CD14-positive monocyte (primary cell): ENCODE results near the gene RAB4B. TPM values are rescaled to one million over a fixed set of nuclear protein-coding genes. Genes with fewer than 3 reads are reported as not detected.
"Not testable (repeated sequence)": the region's sequence is repeated elsewhere in the genome, so short reads cannot be mapped to it uniquely, and the experiment has no call there.

Experiments
- DNase-seq, 3 donors: peaks; one replicate each; pipeline ENCODE4 v3.0.0-alpha.2; 2011 to 2022
- H2AFZ ChIP-seq: 2 replicates; pipeline ENCODE4 v1.6.0; 2012; ENCODE audit warnings: mild to moderate bottlenecking, low read depth, low read length, inconsistent platforms; ENCODE audit not compliant: insufficient read depth, poor library complexity, severe bottlenecking
- H3K27ac ChIP-seq, 2 donors: 1 replicate in 1 of 2; 2 replicates in 1 of 2; pipeline ENCODE4 v1.5.1; 2012 to 2013; ENCODE audit warnings: low read length in 2 of 2, control low read depth in 1 of 2, inconsistent platforms in 1 of 2, low read depth in 1 of 2, mild to moderate bottlenecking in 1 of 2
- H3K27me3 ChIP-seq, 2 donors: one replicate each; pipeline versions ENCODE4 v1.6.0 to v1.6.1; 2011 to 2013; ENCODE audit warnings: low read length in 2 of 2; ENCODE audit not compliant: control insufficient read depth in 2 of 2, insufficient read depth in 2 of 2
- H3K36me3 ChIP-seq, 2 donors: replicated peaks in 1 of 2; 1 replicate in 1 of 2; 2 replicates in 1 of 2; pipeline versions ENCODE4 v1.5.1 to v1.6.1; 2012 to 2013; ENCODE audit warnings: low read length in 2 of 2, control low read depth in 1 of 2, inconsistent platforms in 1 of 2, mild to moderate bottlenecking in 1 of 2; ENCODE audit not compliant: insufficient read depth in 2 of 2, control insufficient read depth in 1 of 2
- H3K4me1 ChIP-seq, 2 donors: 1 replicate in 1 of 2; 2 replicates in 1 of 2; pipeline versions ENCODE4 v1.5.1 to v1.6.1; 2012 to 2013; ENCODE audit warnings: low read length in 2 of 2, control low read depth in 1 of 2, inconsistent platforms in 1 of 2, mild to moderate bottlenecking in 1 of 2, moderate library complexity in 1 of 2; ENCODE audit not compliant: insufficient read depth in 2 of 2, control insufficient read depth in 1 of 2
- H3K4me2 ChIP-seq: replicated peaks from 2 replicates; pipeline ENCODE3; 2012; ENCODE audit warnings: low read length, moderate library complexity, mild to moderate bottlenecking; ENCODE audit not compliant: poor library complexity, severe bottlenecking; ENCODE audit errors: extremely low read depth
- H3K4me3 ChIP-seq, 3 experiments: fragments of 200-600 bp in 1 of 3; sonication (generic) in 1 of 3; replicated peaks in 1 of 3; 1 replicate in 2 of 3; 2 replicates in 1 of 3; pipeline ENCODE4 v1.5.1; 2011 to 2013; ENCODE audit warnings: low read length in 3 of 3, mild to moderate bottlenecking in 3 of 3, control low read depth in 2 of 3, low read depth in 2 of 3, inconsistent platforms in 1 of 3, moderate library complexity in 1 of 3
- H3K79me2 ChIP-seq: 2 replicates; pipeline ENCODE4 v1.6.0; 2012; ENCODE audit warnings: mild to moderate bottlenecking, control low read depth, inconsistent platforms, low read length, moderate library complexity; ENCODE audit not compliant: insufficient read depth
- H3K9ac ChIP-seq: 2 replicates; pipeline ENCODE4 v1.6.0; 2017; ENCODE audit warnings: low read length, mild to moderate bottlenecking; ENCODE audit not compliant: insufficient read depth, poor library complexity, severe bottlenecking
- H3K9me3 ChIP-seq, 2 donors: replicated peaks in 1 of 2; 1 replicate in 1 of 2; 2 replicates in 1 of 2; pipeline versions ENCODE4 v1.5.1 to v1.6.1; 2012 to 2013; ENCODE audit warnings: low read length in 2 of 2, control low read depth in 1 of 2; ENCODE audit not compliant: control insufficient read depth in 1 of 2, insufficient read depth in 1 of 2
- H4K20me1 ChIP-seq: 2 replicates; pipeline ENCODE4 v1.6.0; 2012; ENCODE audit warnings: mild to moderate bottlenecking, low read length, control low read depth, moderate library complexity; ENCODE audit not compliant: insufficient read depth
- H3K27ac Mint-ChIP-seq, 7 donors: one replicate each; pipeline ENCODE4 v1.8.0; 2020; ENCODE audit warnings: mild to moderate bottlenecking in 7 of 7, mixed read lengths in 7 of 7, moderate library complexity in 6 of 7, inconsistent platforms in 2 of 7
- H3K27me3 Mint-ChIP-seq, 3 donors: one replicate each; pipeline ENCODE4 v1.8.0; 2021 to 2022; ENCODE audit warnings: low read depth in 3 of 3, mild to moderate bottlenecking in 3 of 3, mixed read lengths in 3 of 3, moderate library complexity in 3 of 3, inconsistent platforms in 1 of 3
- H3K36me3 Mint-ChIP-seq, 2 donors: one replicate each; pipeline ENCODE4 v1.8.0; 2020; ENCODE audit warnings: mixed read lengths in 2 of 2, inconsistent platforms in 1 of 2, mild to moderate bottlenecking in 1 of 2
- H3K4me1 Mint-ChIP-seq: one replicate; pipeline ENCODE4 v1.8.0; 2020; ENCODE audit warnings: mild to moderate bottlenecking, mixed read lengths
- H3K4me3 Mint-ChIP-seq, 2 donors: one replicate each; pipeline ENCODE4 v1.8.0; 2020; ENCODE audit warnings: mild to moderate bottlenecking in 2 of 2, mixed read lengths in 2 of 2, moderate library complexity in 1 of 2
- H3K9me3 Mint-ChIP-seq, 7 donors: one replicate each; pipeline ENCODE4 v1.8.0; 2020 to 2022; ENCODE audit warnings: mixed read lengths in 7 of 7, mild to moderate bottlenecking in 6 of 7, moderate library complexity in 6 of 7, inconsistent platforms in 2 of 7
- WGBS: methylation state at CpG from one replicate; pipeline ENCODE4 v1.1.5; 2013; ENCODE audit warnings: missing lambda C conversion rate; ENCODE audit not compliant: insufficient coverage; 5-methylcytosine and 5-hydroxymethylcytosine counted together
- intact Hi-C, 2 donors: fragments of 100-400 bp; cut with micrococcal nuclease; formaldehyde crosslinking; loops; one replicate each; pipeline versions ENCODE4 v1.15.0 to v1.15.1; 2023
- polyA plus RNA-seq, 3 donors: library from polyadenylated mRNA; depleted of rRNA in 1 of 3; unstranded in 2 of 3; stranded (reverse) in 1 of 3; fragments of 300-500 nt in 2 of 3; fragments of >200 nt in 1 of 3; fragmentation: Illumina TruSeq in 2 of 3; gene quantifications; 1 replicate in 2 of 3; 2 replicates in 1 of 3; pipeline ENCODE4 v1.2.3, GENCODE V29; 2012 to 2021

Gene RAB4B
- polyA plus RNA-seq, 3 donors = 89.4 to 132 (median 108) TPM

DNA sequence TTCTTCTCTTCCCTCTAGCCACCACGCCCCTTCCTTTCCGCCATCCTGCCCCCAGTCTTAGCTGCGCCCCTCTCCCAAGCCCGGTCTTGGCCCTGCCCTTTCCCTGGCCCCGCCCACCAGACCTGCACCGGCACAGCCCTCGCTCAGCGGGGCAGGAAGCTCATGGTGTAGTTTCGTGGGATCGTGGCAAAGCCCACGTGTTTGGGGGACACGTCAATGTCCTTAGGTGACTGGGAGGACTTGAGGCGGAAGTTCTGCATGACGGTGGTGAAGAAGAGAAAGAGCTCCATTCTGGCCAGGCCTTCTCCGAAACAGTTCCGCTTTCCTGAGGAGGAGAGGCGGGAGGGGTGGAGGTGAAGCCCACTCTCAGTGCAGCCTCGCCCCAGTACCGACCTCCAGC lies 65.6 kb downstream of the RAB4B start:
- H3K36me3 ChIP-seq, H3K9me3 Mint-ChIP-seq, H3K27me3 ChIP-seq, H3K36me3 Mint-ChIP-seq, H4K20me1 ChIP-seq, H2AFZ ChIP-seq, H3K9me3 ChIP-seq, intact Hi-C loops, H3K79me2 ChIP-seq: not testable (repeated sequence)
- H3K4me3 Mint-ChIP-seq = peak overlapping the region; percentile 77 to 79
- H3K4me1 Mint-ChIP-seq = peaks cover 19% of the 10 kb centered on the region
- Histone ChIP-seq H3K27ac (peak overlapping the region in 1 of 2 donors; percentile 31), H3K4me2 (peak overlapping the region; percentile 60), H3K4me3 (peak overlapping the region in 2 of 3 experiments; percentile 26 to 57), H3K4me1 (peaks cover 8 to 19% of the 10 kb centered on the region in 2 donors), H3K9ac (peak overlapping the region; percentile 32)
- DNase-seq = peak; percentile 40 to 53 (median 46)
- H3K27me3 Mint-ChIP-seq = peaks cover 11 to 14% (median 14%) of the 10 kb centered on the region in 3 donors
- peak overlapping the region; percentile 49 to 88 (median 82) for H3K27ac Mint-ChIP-seq
- 0% methylated on average over 1 of the region's 19 CpGs for WGBS

Other genes starting within 250 kb of the RAB4B start
- 100 to 1,000 TPM; 234 to 324 (median 284) TPM for gene SHKBP1, start 201.4 kb upstream of the RAB4B start, polyA plus RNA-seq
- 10 to 100 TPM in 1 of 3 donors, 1 to 10 TPM in 2; 3.8 to 38.7 (median 8.0) TPM for gene LTBP4, start 176.9 kb upstream of the RAB4B start, polyA plus RNA-seq
- 1 to 10 TPM in 1 of 3 donors, under 1 TPM in 2; 0.12 to 7.2 (median 0.45) TPM for gene NUMBL, start 87.6 kb upstream of the RAB4B start, polyA plus RNA-seq
- gene COQ8B, start 61.4 kb upstream of the RAB4B start, polyA plus RNA-seq = 10 to 100 TPM; 16.0 to 44.0 (median 23.4) TPM
- 1 to 10 TPM; 2.7 to 5.7 (median 2.9) TPM for gene ITPKC, start 61.1 kb upstream of the RAB4B start, polyA plus RNA-seq
- gene ACTMAP, start 27.8 kb upstream of the RAB4B start, polyA plus RNA-seq = 10 to 100 TPM in 1 of 3 donors, 1 to 10 TPM in 2; 4.3 to 13.0 (median 8.5) TPM
- gene SNRPA, start 27.0 kb upstream of the RAB4B start, polyA plus RNA-seq = 10 to 100 TPM; 27.9 to 78.3 (median 44.2) TPM
- gene MIA, start 2.7 kb upstream of the RAB4B start, polyA plus RNA-seq = under 1 TPM in 1 of 3 donors, not detected in 2; 0.47 TPM
- 10 to 100 TPM; 60.6 to 76.8 (median 64.5) TPM for gene EGLN2, start 20.9 kb downstream of the RAB4B start, polyA plus RNA-seq
- gene CYP2A6, start 72.2 kb downstream of the RAB4B start, polyA plus RNA-seq = not detected
- gene CYP2A7, start 104.0 kb downstream of the RAB4B start, polyA plus RNA-seq = not detected
- not detected for gene CYP2B6, start 213.0 kb downstream of the RAB4B start, polyA plus RNA-seq